ENCODE data around the gene IL1RL2.

DNA sequence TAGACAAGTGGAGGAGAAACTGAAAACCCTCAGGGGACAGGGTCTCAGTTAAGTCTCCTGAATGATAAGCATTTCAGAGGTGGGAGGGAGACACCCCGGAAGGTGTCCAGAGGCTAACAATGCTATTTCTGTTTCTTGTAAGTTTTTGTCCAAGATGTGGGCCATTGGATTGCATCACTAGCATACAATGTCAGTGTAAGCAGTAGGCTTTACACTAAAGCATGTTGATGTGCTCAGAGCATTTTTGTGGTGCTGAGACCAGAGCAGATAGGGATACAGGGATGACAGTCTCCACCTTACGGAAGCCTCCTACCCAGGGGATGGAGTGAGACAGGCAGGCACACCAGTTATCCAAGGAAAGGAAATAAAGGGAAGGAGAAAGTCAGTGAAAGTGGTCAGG lies 46.4 kb upstream of the IL1RL2 start:
- TF ChIP-seq GABPA (IDR thresholded peaks at IDR 0.05; ENCODE audit: borderline replicate concordance, insufficient read depth, low read length): no peak
- TF ChIP-seq, protein P1, sequence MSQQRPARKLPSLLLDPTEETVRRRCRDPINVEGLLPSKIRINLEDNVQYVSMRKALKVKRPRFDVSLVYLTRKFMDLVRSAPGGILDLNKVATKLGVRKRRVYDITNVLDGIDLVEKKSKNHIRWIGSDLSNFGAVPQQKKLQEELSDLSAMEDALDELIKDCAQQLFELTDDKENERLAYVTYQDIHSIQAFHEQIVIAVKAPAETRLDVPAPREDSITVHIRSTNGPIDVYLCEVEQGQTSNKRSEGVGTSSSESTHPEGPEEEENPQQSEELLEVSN (IDR thresholded peaks at IDR 0.05): no peak
- TF ChIP-seq, protein P2, sequence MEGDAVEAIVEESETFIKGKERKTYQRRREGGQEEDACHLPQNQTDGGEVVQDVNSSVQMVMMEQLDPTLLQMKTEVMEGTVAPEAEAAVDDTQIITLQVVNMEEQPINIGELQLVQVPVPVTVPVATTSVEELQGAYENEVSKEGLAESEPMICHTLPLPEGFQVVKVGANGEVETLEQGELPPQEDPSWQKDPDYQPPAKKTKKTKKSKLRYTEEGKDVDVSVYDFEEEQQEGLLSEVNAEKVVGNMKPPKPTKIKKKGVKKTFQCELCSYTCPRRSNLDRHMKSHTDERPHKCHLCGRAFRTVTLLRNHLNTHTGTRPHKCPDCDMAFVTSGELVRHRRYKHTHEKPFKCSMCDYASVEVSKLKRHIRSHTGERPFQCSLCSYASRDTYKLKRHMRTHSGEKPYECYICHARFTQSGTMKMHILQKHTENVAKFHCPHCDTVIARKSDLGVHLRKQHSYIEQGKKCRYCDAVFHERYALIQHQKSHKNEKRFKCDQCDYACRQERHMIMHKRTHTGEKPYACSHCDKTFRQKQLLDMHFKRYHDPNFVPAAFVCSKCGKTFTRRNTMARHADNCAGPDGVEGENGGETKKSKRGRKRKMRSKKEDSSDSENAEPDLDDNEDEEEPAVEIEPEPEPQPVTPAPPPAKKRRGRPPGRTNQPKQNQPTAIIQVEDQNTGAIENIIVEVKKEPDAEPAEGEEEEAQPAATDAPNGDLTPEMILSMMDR (IDR thresholded peaks at IDR 0.05; ENCODE audit: control extremely low read depth in 1 of 3, insufficient read depth in 1 of 3, low read depth in 1 of 3, low read length in 3 of 3): no peak
- TF ChIP-seq CEBPB (IDR thresholded peaks at IDR 0.05; ENCODE audit: low read depth, low read length): no peak
- no peak for TF ChIP-seq YY1 (IDR thresholded peaks at IDR 0.05; ENCODE audit: low read depth, low read length)
- no peak for TF ChIP-seq POLR2A (IDR thresholded peaks at IDR 0.05; ENCODE audit: control extremely low read depth in 1 of 2, low read depth in 2 of 2, low read length in 2 of 2)
- TF ChIP-seq SUZ12 (IDR thresholded peaks at IDR 0.05; ENCODE audit: low read length): no peak
